HG03060 (cell line): ENCODE measurements around the gene CETP.
"Not testable (repeated sequence)": the region's sequence is repeated elsewhere in the genome, so short reads cannot be mapped to it uniquely, and the experiment has no call there.

ENCODE experiments used
- ATAC-seq: cut with Tn5 transposase; IDR thresholded peaks from one replicate; pipeline ENCODE4 v1.9.1; 2021; ENCODE audit warnings: low read depth, moderate number of reproducible peaks; ENCODE audit not compliant: unreplicated experiment

CETP gene

GRCh38 chr16:56950881-56951771, 10.6 kb upstream of the CETP start:
- ATAC-seq: no peak

- ATAC-seq: no peak
Observed at GRCh38 chr16:56953006-56953405, 8.7 kb upstream of the CETP start.

- no peak for ATAC-seq
Observed at GRCh38 chr16:56956076-56956475, 5.7 kb upstream of the CETP start.

- ATAC-seq: no peak
Observed at GRCh38 chr16:56956756-56957155, 5.0 kb upstream of the CETP start.

GRCh38 chr16:56960681-56961281, 969 bp upstream of the CETP start:
- no peak for ATAC-seq

- no peak for ATAC-seq
Observed at GRCh38 chr16:56961386-56961785, 364 bp upstream of the CETP start.

- no peak for ATAC-seq
Observed at GRCh38 chr16:56964243-56965148, 2.7 kb downstream of the CETP start.

- ATAC-seq: no peak
Observed at GRCh38 chr16:56965149-56966092, 3.7 kb downstream of the CETP start.

GRCh38 chr16:56966093-56966475, 4.3 kb downstream of the CETP start:
- no peak for ATAC-seq

GRCh38 chr16:56967733-56968132, 6.0 kb downstream of the CETP start:
- ATAC-seq: no peak

- no peak for ATAC-seq
Observed at GRCh38 chr16:56969769-56970168, 8.0 kb downstream of the CETP start.

GRCh38 chr16:56970934-56971767, 9.4 kb downstream of the CETP start:
- peak; percentile 72 for ATAC-seq

GRCh38 chr16:56971768-56972043, 10.0 kb downstream of the CETP start:
- ATAC-seq: no peak

- no peak for ATAC-seq
Observed at GRCh38 chr16:56972403-56973293, 10.9 kb downstream of the CETP start.

GRCh38 chr16:56973294-56973689, 11.5 kb downstream of the CETP start:
- ATAC-seq: no peak

GRCh38 chr16:56973899-56974298, 12.1 kb downstream of the CETP start:
- not testable (repeated sequence) for ATAC-seq

- ATAC-seq: no peak
Observed at GRCh38 chr16:56974549-56975300, 13.0 kb downstream of the CETP start.

- ATAC-seq: no peak
Observed at GRCh38 chr16:56975714-56976113, 14.0 kb downstream of the CETP start.
